Suppressor macrophage treated with lipopolysaccharide for 1 hour (primary cell): ENCODE measurements around the gene SLFN12L.
A peak's percentile ranks its signal among the peaks of the same experiment; 100 is the strongest.
"Not testable (repeated sequence)": the region's sequence is repeated elsewhere in the genome, so short reads cannot be mapped to it uniquely, and the experiment has no call there.

Source experiments
- DNase-seq, 3 donors: peaks; one replicate each; pipeline ENCODE4 v3.0.0-alpha.2; 2020 to 2022

The SLFN12L gene

DNA sequence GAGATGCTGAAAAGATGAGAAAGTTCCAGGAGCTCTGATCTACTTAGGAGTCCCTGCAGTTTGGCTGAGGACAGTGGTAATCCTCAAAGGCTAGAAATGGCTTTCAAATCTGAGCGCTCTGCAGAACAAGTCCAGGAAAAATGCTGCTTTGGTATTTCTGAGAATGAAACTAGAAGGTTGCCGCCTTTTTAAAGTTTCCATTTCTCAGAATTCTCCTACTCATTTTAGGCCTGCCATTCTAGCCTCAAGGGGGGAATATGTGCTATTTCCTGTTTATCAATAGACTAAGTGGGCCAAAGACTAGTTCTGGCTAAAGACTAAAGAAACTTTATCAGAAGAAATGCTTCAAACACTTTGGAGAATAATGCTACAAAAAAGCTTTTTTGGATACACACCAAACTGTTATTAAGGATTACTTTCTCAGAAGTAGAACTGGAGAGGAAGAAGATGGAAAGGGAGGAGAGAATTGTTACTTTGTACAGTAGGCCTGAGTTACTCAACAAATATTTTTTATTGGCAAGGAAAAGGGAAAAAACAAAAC, at the start of gene SLFN12L:
TSS of gene SLFN12L (minus strand) at position 78 of the 541 bp plus-strand sequence. CDS start 15,314 bp downstream, outside the sequence.
- peak in 1 of 3 donors; percentile 35 for DNase-seq

DNA sequence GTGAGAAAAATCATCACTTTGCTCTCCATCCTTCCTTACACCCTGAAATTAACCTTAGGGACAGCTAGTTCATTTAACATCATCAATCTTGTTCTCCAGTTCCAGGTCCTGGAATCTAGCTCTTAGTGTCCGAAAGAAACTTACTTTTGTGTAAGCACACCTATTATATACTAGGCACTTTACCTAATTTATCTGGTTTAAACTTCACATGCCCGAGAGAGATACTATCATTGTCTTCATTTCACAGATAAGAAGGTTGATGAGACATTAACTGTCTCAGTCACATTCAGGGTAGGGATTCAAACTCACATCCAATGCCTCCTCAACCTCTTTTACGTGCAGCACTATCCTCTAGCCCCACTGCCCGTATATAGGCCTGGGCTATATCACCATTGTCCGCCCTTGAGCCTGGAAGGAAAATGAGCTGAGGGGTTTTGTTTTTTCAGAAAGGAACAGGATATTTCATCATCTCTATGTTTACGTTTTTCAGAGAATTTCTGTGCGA, 49.1 kb upstream of the SLFN12L start:
- no peak for DNase-seq

- peak; percentile 27 to 60 (median 55) for DNase-seq
Observed at GRCh38 chr17:35584061-35584460, 46.6 kb upstream of the SLFN12L start.

GRCh38 chr17:35578929-35579432, 41.5 kb upstream of the SLFN12L start:
- DNase-seq: no peak

DNA sequence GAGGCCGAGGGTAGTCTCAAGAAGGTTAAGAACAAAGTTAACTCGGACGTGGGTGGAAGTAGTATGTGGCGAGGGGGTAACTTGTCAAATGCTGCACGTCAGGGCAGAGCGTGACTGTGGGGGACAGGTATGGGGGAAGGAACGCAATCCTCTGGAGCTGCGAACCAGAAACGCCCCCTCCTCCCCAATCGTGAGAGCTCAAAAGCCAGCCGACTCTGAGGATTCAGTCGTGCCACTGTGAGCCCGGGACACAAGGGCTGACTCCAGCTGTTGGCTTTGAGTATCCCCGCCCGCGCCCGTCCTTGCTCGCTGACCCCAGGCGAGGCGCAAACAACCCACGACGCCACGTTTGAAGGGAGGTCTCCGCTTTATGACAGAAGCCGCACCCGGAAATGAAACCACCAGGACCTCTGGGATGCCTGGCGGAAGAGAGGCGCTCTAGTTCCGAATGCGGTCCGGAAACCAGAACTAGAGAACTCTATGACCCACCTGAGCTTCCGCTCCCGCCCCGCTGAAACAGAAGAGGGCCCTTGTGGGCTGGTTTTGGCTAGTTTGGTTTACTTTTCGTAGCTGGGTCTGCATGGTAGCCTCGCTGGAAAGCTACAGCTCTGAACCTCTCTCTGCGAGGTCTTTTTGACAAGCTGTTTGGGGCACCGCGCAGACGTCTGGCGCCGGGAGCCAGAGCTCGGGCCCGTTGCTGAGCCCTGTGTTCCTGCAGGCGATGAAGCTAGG, 40.9 kb upstream of the SLFN12L start, which contains the start of gene PEX12:
TSS of gene PEX12 (minus strand) at position 375 of the 732 bp plus-strand sequence. CDS start 550 bp downstream, outside the sequence.
- peak; percentile 66 to 77 (median 74) for DNase-seq

DNA sequence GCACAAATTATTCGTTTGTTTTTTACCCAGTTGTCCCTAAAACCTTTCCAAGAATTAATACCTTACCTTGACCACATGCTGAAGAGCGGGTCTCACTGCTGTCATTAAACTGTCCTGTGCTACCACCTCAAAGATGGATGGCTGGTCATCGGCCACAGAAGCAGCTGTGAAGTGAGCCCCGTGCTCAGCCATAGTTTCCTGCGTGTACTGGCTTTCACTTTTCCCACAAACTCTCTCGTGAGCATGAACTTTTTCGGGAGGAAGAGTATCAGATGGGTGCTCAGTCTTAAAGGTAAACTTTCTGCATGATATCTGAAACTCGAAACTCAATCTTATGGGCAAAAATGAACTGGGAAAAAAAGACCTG, 40.3 kb upstream of the SLFN12L start:
- no peak for DNase-seq

DNA sequence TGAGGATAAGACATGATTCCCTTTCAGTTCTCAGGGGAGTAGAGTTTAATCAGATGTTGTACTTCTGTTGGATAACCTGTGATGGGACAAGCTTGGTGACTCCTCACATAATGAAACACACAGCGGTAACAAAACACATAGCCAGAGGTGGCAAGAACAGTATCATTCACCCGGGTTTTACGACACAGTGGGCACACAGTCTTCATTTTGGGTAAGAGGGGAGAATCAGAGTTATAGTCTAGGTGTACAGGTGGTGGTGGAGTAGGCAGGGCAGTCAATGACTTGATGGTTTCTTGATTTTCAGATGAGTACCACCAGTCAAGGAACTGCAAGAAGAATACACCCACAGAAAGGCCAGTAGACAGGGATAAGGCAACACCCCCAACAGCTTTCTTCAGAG, 38.3 kb upstream of the SLFN12L start:
- no peak for DNase-seq

DNA sequence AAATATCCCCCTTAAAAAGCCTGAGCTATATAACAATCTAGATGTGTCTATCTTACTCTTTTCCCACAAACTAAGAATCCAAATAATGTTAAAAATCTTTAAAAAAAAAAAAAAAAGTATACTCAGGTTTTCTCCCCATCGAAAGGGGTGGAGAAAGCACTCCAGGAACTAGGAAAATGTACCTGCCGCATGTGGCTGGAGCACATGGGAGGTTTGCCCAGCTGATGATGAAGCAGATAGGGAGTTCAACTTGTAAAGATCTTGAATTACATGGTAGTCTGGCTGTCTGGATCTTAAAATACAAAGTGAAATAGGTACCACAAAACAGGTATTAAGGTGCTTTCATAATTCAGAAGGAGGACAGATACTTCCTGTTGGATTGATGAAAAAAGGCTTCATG, 31.9 kb upstream of the SLFN12L start:
- no peak for DNase-seq

DNA sequence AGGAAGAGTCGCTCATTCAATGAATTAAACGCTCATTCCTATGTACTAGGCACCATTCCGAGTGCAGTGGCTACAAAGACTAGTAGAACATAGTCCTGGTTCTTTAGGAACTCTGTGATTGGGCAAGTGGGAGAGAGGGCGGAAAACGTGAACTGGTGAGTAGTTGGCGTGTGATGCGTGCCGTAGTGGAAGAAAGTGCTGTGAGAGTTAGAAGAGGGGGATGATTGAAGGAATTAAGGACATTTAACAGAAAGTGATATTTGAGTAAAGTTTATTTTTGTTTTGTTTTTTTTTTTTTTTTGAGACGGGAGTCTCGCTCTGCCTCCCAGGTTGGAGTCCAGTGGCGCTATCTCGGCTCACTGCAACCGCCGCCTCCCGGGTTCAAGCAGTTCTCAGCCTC, 31.1 kb upstream of the SLFN12L start:
- DNase-seq: peak; percentile 67 to 81 (median 75)

- DNase-seq: no peak
Observed at GRCh38 chr17:35566968-35567367, 29.5 kb upstream of the SLFN12L start.

DNA sequence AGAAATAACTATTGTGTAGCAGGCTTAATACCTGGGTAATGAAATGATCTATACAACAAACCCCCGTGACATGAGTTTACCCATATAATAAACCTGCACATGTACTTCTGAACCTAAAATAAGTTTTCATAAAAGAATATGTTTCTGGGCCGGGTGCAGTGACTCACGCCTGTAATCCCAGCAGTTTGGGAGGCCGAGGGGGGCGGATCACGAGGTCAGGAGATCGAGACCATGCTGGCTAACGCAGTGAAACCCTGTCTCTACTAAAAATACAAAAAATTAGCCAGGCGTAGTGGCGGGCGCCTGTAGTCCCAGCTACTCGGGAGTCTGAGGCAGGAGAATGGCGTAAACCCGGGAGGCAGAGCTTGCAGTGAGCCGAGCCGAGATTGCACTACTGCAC, 25.7 kb upstream of the SLFN12L start:
- not testable (repeated sequence) for DNase-seq

DNA sequence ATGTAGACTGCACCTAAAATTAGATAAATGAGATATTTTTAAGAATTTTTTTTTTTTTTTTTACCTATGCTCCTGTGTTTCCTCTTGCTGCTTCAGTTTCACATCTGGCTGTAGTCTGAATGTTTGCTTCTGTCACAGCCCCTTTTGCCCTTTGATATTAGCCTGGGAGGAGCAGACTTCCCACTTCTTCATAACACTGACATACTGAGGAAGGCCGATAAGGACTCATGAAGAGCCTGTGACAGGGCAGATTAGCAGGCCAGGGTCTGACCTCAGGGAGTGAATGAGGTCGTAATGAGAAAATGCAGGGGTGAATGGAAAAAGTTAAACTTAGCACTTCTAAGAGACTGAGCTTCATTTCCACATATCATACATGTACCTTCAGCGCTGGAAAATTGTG, 23.2 kb upstream of the SLFN12L start, which contains the start of gene SLFN14:
TSS of gene SLFN14 (minus strand) at position 117 of the 400 bp plus-strand sequence. CDS start 2,757 bp downstream, outside the sequence.
- peak in 1 of 3 donors; percentile 35 for DNase-seq

DNA sequence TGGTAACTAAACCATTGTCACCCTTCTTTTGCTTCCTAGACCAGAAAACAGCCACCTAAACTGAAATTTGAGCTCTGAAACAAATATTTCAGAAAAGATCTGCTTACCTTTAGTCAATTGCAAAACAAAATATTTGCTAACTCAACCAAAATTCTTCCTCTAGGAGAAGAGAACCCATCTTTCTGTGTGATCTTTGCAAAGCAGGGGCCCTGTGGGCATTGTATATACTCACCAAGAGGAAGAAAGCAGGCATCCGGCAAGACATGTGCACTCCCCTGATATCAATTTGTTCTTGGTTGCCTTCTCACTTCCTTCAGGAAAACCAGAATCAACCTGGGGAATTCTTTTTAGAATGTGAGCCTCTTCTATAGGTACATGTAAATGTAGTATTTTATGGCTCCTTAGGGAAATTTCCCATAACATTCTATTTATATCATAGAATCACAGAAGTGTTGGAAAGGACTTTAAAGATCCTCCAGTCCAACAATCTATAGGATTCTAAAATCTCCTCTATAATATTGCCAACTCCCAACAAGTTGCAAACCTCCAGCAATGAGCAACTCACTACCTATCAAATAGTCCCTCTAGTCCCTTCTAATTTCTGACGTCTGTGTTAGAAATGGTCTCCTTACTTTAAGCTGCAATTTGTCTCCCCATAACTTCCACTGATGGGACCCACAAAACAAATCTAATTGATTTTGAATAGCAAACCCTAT, 22.2 kb upstream of the SLFN12L start:
- no peak for DNase-seq

DNA sequence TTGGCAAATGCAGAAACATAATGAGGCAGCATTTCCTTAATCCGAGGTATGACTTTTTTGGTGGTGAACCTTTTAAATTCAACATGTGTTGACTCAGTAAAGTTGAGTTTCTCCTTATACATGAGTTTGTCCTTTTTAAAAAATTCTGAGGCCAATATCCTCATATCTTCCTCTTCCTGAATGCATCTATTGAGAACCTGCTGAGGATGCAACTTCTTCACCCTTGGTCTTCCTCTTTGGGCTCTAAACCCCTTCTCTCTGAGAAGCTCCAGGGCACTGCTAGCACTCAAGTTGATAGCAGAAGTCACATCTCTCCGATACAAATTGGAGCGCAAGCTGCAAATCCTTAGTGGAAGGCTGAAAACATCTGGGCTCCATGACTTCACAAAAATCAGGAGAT, 19.9 kb upstream of the SLFN12L start:
- no peak for DNase-seq

DNA sequence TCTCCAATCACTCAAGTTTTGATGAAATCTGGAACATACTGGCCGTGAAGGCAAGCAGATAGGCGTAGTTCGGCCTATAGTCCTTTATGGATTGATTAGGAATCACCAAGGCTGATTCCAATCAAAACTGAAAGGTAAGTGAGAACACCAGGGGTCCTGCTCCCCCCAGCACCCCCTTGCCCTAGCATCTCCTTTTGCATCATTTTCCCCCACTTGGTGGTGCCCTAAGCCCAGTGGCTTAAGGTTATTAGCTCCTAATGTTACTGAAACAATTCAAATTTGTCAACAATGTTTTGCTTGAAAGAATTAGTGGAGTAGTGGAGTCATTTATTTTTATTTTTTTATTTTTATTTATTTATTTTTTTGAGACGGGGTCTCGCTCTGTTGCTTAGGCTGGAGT, 18.2 kb upstream of the SLFN12L start:
- no peak for DNase-seq

GRCh38 chr17:35554668-35555067, 17.2 kb upstream of the SLFN12L start:
- DNase-seq: peak in 1 of 3 donors; percentile 49

GRCh38 chr17:35553310-35553709, 15.8 kb upstream of the SLFN12L start:
- no peak for DNase-seq

GRCh38 chr17:35548978-35549377, 11.5 kb upstream of the SLFN12L start:
- no peak for DNase-seq

GRCh38 chr17:35548208-35548810, 10.8 kb upstream of the SLFN12L start:
- no peak for DNase-seq

- DNase-seq: peak; percentile 55 to 86 (median 82)
Observed at GRCh38 chr17:35546487-35546886, 9.0 kb upstream of the SLFN12L start.

GRCh38 chr17:35545150-35545549, 7.7 kb upstream of the SLFN12L start:
- no peak for DNase-seq

- DNase-seq: no peak
Observed at GRCh38 chr17:35543856-35544255, 6.4 kb upstream of the SLFN12L start.

DNA sequence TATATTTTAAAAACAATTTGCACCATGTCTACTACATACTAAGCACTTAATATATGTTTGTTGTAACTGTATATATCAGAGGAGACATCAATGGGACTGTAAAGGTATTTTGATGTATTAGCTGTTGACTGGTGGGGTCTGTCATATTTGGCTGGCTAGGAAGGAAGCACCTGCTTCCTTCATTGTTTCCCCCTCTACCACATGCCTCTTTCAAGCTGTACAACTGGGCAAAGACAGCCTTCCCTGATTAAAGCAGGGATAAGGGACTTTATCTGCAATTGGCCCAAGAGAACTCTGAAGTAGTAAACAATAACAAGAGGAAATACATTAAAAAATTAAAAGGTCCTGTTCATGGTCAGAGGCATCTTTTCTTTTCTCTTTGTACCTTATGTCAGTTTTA, 5.5 kb upstream of the SLFN12L start:
- no peak for DNase-seq
